HG03442 (cell line): Measurements from ENCODE around the gene TMEM235.
"Not testable (repeated sequence)": the region's sequence is repeated elsewhere in the genome, so short reads cannot be mapped to it uniquely, and the experiment has no call there.

Source experiments
- ATAC-seq: cut with Tn5 transposase; IDR thresholded peaks from one replicate; pipeline ENCODE4 v1.9.1; 2021; ENCODE audit warnings: mild to moderate bottlenecking, moderate library complexity; ENCODE audit not compliant: unreplicated experiment

The TMEM235 gene

GRCh38 chr17:78252701-78253635 lies 21.5 kb downstream of the TMEM235 start:
- ATAC-seq: no peak

GRCh38 chr17:78253636-78253945 lies 22.2 kb downstream of the TMEM235 start:
- not testable (repeated sequence) for ATAC-seq

- ATAC-seq: peak; percentile 43
Measured at GRCh38 chr17:78253946-78254672, 22.7 kb downstream of the TMEM235 start.

- ATAC-seq: no peak
Measured at GRCh38 chr17:78255029-78255656, 23.7 kb downstream of the TMEM235 start.

- ATAC-seq: no peak
Measured at GRCh38 chr17:78255953-78256706, 24.7 kb downstream of the TMEM235 start.

GRCh38 chr17:78256707-78257591 lies 25.5 kb downstream of the TMEM235 start:
- no peak for ATAC-seq

- no peak for ATAC-seq
Measured at GRCh38 chr17:78257810-78258322, 26.4 kb downstream of the TMEM235 start.

GRCh38 chr17:78258323-78259191 lies 27.1 kb downstream of the TMEM235 start:
- no peak for ATAC-seq

- no peak for ATAC-seq
Measured at GRCh38 chr17:78259192-78259554, 27.7 kb downstream of the TMEM235 start.

GRCh38 chr17:78263063-78263735 lies 31.8 kb downstream of the TMEM235 start:
- ATAC-seq: no peak

- ATAC-seq: no peak
Measured at GRCh38 chr17:78263736-78264340, 32.4 kb downstream of the TMEM235 start.

GRCh38 chr17:78264590-78264989 lies 33.2 kb downstream of the TMEM235 start:
- ATAC-seq: no peak

- ATAC-seq: no peak
Measured at GRCh38 chr17:78265121-78265520, 33.7 kb downstream of the TMEM235 start.

- ATAC-seq: no peak
Measured at GRCh38 chr17:78266231-78266631, 34.8 kb downstream of the TMEM235 start.

GRCh38 chr17:78266771-78267170 lies 35.3 kb downstream of the TMEM235 start:
- no peak for ATAC-seq

- no peak for ATAC-seq
Measured at GRCh38 chr17:78267253-78268073, 36.0 kb downstream of the TMEM235 start.
